Erythroblast (primary cell): ENCODE data around the gene SLC9C1.

Experiments
- GATA1 ChIP-seq: IDR thresholded peaks from 2 replicates; pipeline ENCODE4 v1.6.1; 2011; ENCODE audit warnings: low read depth, mild to moderate bottlenecking, control low read depth, low read length, moderate library complexity
- POLR2A ChIP-seq: IDR thresholded peaks from 2 replicates; pipeline ENCODE4 v1.6.1; 2011; ENCODE audit warnings: mild to moderate bottlenecking, low read length

DNA sequence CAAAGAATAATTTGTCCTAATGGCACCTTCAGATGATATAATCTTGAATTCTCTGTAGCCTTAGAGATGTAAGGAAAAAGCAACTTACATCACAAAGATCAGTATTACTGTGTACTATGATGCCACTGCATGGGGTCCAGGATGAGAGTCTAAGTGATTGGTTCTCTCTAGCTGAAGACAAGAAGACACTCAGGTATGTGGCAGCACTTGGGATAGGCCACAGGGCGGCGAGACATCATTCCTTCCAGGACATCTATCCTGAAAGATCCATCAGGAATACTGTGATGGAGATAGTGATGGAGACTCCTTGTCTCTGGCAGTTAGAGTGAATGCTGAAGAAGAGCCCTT, 41.4 kb upstream of the SLC9C1 start:
- TF ChIP-seq POLR2A = no peak
- no peak for TF ChIP-seq GATA1
